HepG2 (cell line): ENCODE measurements around the gene ANKS6. TPM values are rescaled to one million over a fixed set of nuclear protein-coding genes. Genes with fewer than 3 reads are reported as not detected.

Source experiments
- ATAC-seq: fragments of 200-7000 bp; cut with Tn5 transposase; 3 replicates; pipeline ENCODE4 v1.9.1; 2020; ENCODE audit warnings: mild to moderate bottlenecking, moderate library complexity
- BruUV-seq: library from RNA; stranded (reverse); fragments of 400-500 nt; replicated peaks from 2 replicates; lab custom pipeline; 2021; lab: Mats Ljungman, UMichigan
- CTCF ChIA-PET: fragments of 300-600 bp; formaldehyde crosslinking; extraction: SDS; loops from one replicate; lab custom pipeline; 2021; ENCODE audit warnings: low total read pairs, inconsistent platforms, low intra/inter-chr PET ratio; lab: Yijun Ruan, JAX
- POLR2A ChIA-PET: fragments of 350-600 bp; sonication (Branson Sonifier 250); formaldehyde crosslinking; loops from one replicate; lab custom pipeline; 2020; ENCODE audit warnings: antibody characterized with exemption, inconsistent platforms; lab: Yijun Ruan, JAX
- DNase-seq: peaks from one replicate; pipeline ENCODE4 v3.0.0-alpha.2; 2015; ENCODE audit warnings: low spot score
- FAIRE-seq: peaks from 3 replicates; lab custom pipeline; 2011; peaks lifted over from hg19 to GRCh38; lab: Jason Lieb, UNC
- H2AFZ ChIP-seq: one replicate; pipeline ENCODE4 v1.6.1; 2011; ENCODE audit warnings: low read length, inconsistent platforms
- H3K27ac ChIP-seq: fragments of 300-600 bp; 3 replicates; pipeline ENCODE4 v1.8.0; 2011; ENCODE audit warnings: mixed run types, mild to moderate bottlenecking, mixed read lengths, low read length, inconsistent platforms; ENCODE audit not compliant: insufficient read depth; ENCODE audit errors: extremely low read length
- H3K27me3 ChIP-seq, 2 experiments: fragments of 200-600 bp in 1 of 2; 2 replicates in 1 of 2; 3 replicates in 1 of 2; pipeline versions ENCODE4 v1.6.0 to v1.8.0; 2011; ENCODE audit warnings: low read length in 2 of 2, mild to moderate bottlenecking in 2 of 2, moderate library complexity in 2 of 2, inconsistent platforms in 1 of 2; ENCODE audit not compliant: insufficient read depth in 2 of 2, control insufficient read depth in 1 of 2
- H3K36me3 ChIP-seq, 2 experiments: fragments of 200-600 bp in 1 of 2; replicated peaks in 1 of 2; 2 replicates in 1 of 2; 3 replicates in 1 of 2; pipeline versions ENCODE4 v1.5.1 to v1.8.0; 2011; ENCODE audit warnings: low read length in 2 of 2, inconsistent platforms in 1 of 2; ENCODE audit not compliant: insufficient read depth in 2 of 2, control insufficient read depth in 1 of 2
- H3K4me1 ChIP-seq: 2 replicates; pipeline ENCODE4 v1.5.1; 2012; ENCODE audit warnings: low read length, inconsistent platforms; ENCODE audit not compliant: insufficient read depth
- H3K4me2 ChIP-seq: 2 replicates; pipeline ENCODE4 v1.6.0; 2011; ENCODE audit warnings: low read depth, low read length, inconsistent platforms
- H3K4me3 ChIP-seq, 3 experiments: fragments of 200-600 bp in 1 of 3; sonication (generic), shearing (Covaris generic) in 1 of 3; replicated peaks in 1 of 3; 2 replicates each; pipeline ENCODE4 v1.5.1; 2011 to 2016; ENCODE audit warnings: low read length in 3 of 3, inconsistent platforms in 2 of 3, low read depth in 2 of 3, mild to moderate bottlenecking in 2 of 3, control low read depth in 1 of 3, mixed read lengths in 1 of 3; ENCODE audit not compliant: insufficient read depth in 1 of 3
- H3K79me2 ChIP-seq: one replicate; pipeline ENCODE4 v1.6.1; 2011; ENCODE audit warnings: low read length, inconsistent platforms; ENCODE audit not compliant: insufficient read depth
- H3K9ac ChIP-seq: 2 replicates; pipeline ENCODE4 v1.6.0; 2011; ENCODE audit warnings: mild to moderate bottlenecking, low read depth, low read length, inconsistent platforms; ENCODE audit not compliant: insufficient read depth
- H3K9me3 ChIP-seq: 2 replicates; pipeline ENCODE4 v1.5.1; 2012; ENCODE audit warnings: mild to moderate bottlenecking, low read length
- H4K20me1 ChIP-seq: 2 replicates; pipeline ENCODE4 v1.6.0; 2011; ENCODE audit warnings: inconsistent platforms, mild to moderate bottlenecking, low read length, moderate library complexity; ENCODE audit not compliant: insufficient read depth
- CSRNP1 ChIP-seq: sonication (generic); formaldehyde crosslinking; IDR thresholded peaks from 2 replicates; pipeline ENCODE4 v1.8.1; 2023; ENCODE audit warnings: mild to moderate bottlenecking, missing genetic modification reagents
- GABPB1 ChIP-seq: IDR thresholded peaks from 2 replicates; pipeline ENCODE4 v1.6.1; 2016; ENCODE audit warnings: mild to moderate bottlenecking, missing genetic modification reagents, moderate library complexity, missing compliant biosample characterization
- NONO ChIP-seq, 2 experiments: fragments of 450-650 bp in 1 of 2; sonication (generic) in 1 of 2; formaldehyde crosslinking in 1 of 2; IDR thresholded peaks in 1 of 2; conservative IDR thresholded peaks in 1 of 2; 2 replicates each; pipeline versions ENCODE4 v1.6.1 to v1.8.0; 2017 to 2022; ENCODE audit warnings: mild to moderate bottlenecking in 1 of 2, missing genetic modification reagents in 1 of 2, moderate library complexity in 1 of 2
- PRMT3 ChIP-seq: sonication (generic); formaldehyde crosslinking; IDR thresholded peaks from 2 replicates; pipeline ENCODE4 v1.8.1; 2022; ENCODE audit warnings: low read depth, mild to moderate bottlenecking, moderate library complexity, missing genetic modification reagents, borderline replicate concordance
- RORA ChIP-seq: sonication (generic); formaldehyde crosslinking; IDR thresholded peaks from 2 replicates; pipeline ENCODE4 v1.5.0; 2020; ENCODE audit warnings: mild to moderate bottlenecking, missing genetic modification reagents, moderate library complexity
- TCF12 ChIP-seq, 2 experiments: fragments of 450-650 bp in 1 of 2; sonication (generic) in 1 of 2; formaldehyde crosslinking in 1 of 2; IDR thresholded peaks; 2 replicates each; pipeline versions ENCODE4 v1.6.1 to v1.8.0; 2017 to 2022; ENCODE audit warnings: antibody characterized with exemption in 1 of 2, mild to moderate bottlenecking in 1 of 2, missing genetic modification reagents in 1 of 2, moderate library complexity in 1 of 2
- ZBTB26 ChIP-seq: IDR thresholded peaks from 2 replicates; pipeline ENCODE4 v1.6.1; 2016; ENCODE audit warnings: missing compliant biosample characterization, missing genetic modification reagents, borderline replicate concordance
- ZNF337 ChIP-seq: sonication (generic); formaldehyde crosslinking; IDR thresholded peaks from 2 replicates; pipeline ENCODE4 v1.5.1; 2020; ENCODE audit warnings: missing genetic modification reagents, low read depth, mild to moderate bottlenecking, borderline replicate concordance
- ZNF691 ChIP-seq: sonication (generic); formaldehyde crosslinking; IDR thresholded peaks from 2 replicates; pipeline ENCODE4 v1.4.0; 2020; ENCODE audit warnings: missing genetic modification reagents, low read depth, mild to moderate bottlenecking, borderline replicate concordance
- WGBS: methylation state at CpG from one replicate; pipeline ENCODE4 v1.1.6; 2017; ENCODE audit warnings: low lambda C conversion rate; 5-methylcytosine and 5-hydroxymethylcytosine counted together
- in situ Hi-C: cut with HindIII; loops from 2 replicates; pipeline ENCODE4 v1.10.0; 2017; ENCODE audit warnings: low pct_unique_long_range_greater_than_20kb; ENCODE audit not compliant: extremely low pct_ligation_motif_present
- intact Hi-C: fragments of 100-400 bp; cut with micrococcal nuclease; formaldehyde crosslinking; loops from one replicate; pipeline ENCODE4 v1.10.0; 2022; ENCODE audit not compliant: unreplicated experiment
- polyA plus RNA-seq, 8 experiments: library from polyadenylated mRNA; depleted of rRNA in 3 of 8; stranded (reverse) in 7 of 8; unstranded in 1 of 8; fragments of >200 nt; fragmentation: Illumina TruSeq in 4 of 8; extraction: Trizol in 4 of 8; gene quantifications; 2 replicates each; pipeline versions ENCODE4 v1.2.1 to v1.2.3, GENCODE V29; 2011 to 2016; ENCODE audit warnings: low read depth in 4 of 8, missing spikeins in 1 of 8, mixed read lengths in 1 of 8; ENCODE audit not compliant: insufficient read depth in 1 of 8
- total RNA-seq, 5 experiments: library from RNA; depleted of rRNA; stranded (reverse); fragments of >200 nt; fragmentation: Illumina TruSeq; extraction: Trizol; gene quantifications; 2 replicates each; pipeline ENCODE4 v1.2.3, GENCODE V29; 2016; ENCODE audit warnings: low read depth in 1 of 5

ANKS6 gene
- total and polyA plus RNA-seq, 2 of the 13 experiments (the other 11 are each of a cell fraction or from before 2014, with no cell fraction given), result 8.8 to 10.7 TPM

- Histone ChIP-seq H3K4me1 (no peaks in the 10 kb centered on the region), H3K27ac (no peak overlapping the region), H3K9ac (no peak overlapping the region), H3K27me3 (peaks cover 0 to 8% of the 10 kb centered on the region in 2 experiments; a peak in 3 of 5 replicates), H3K9me3 (no peaks in the 10 kb centered on the region), H3K79me2 (no peaks in the 10 kb centered on the region), H3K4me3 (no peak overlapping the region), H4K20me1 (no peaks in the 10 kb centered on the region), H3K4me2 (no peak overlapping the region), H3K36me3 (no peaks in the 10 kb centered on the region), H2AFZ (no peak overlapping the region)
- no peak for DNase-seq
- BruUV-seq, result no TSS peak
- in situ Hi-C loops, result no loop called here
- TF ChIP-seq GABPB1 (no peak), TCF12 (IDR thresholded peaks at IDR 0.05) (no peak), TCF12 (CRISPR knock-in tag; IDR thresholded peaks at IDR 0.05) (no peak), ZBTB26 (CRISPR knock-in tag) (no peak)
- ATAC-seq, result no peak
- no peak for FAIRE-seq
- WGBS, result 0% methylated on average over 2 of the region's 6 CpGs
- intact Hi-C loops, result no loop called here
- CTCF ChIA-PET, result no interaction called here
- POLR2A ChIA-PET, result no interaction called here
Measured at GRCh38 chr9:98838155-98838867, 42.0 kb upstream of the ANKS6 start.

GRCh38 chr9:98837516-98837915, 41.2 kb upstream of the ANKS6 start:
- ATAC-seq, result no peak
- 30% methylated on average over 4 of the region's 4 CpGs for WGBS
- H3K4me2 ChIP-seq, result no peak overlapping the region
- H4K20me1 ChIP-seq, result no peaks in the 10 kb centered on the region
- intact Hi-C loops (no loop called here), in situ Hi-C loops (no loop called here)
- no peak for DNase-seq
- H3K36me3 ChIP-seq, result no peaks in the 10 kb centered on the region
- FAIRE-seq, result no peak
- H3K4me3 ChIP-seq, result no peak overlapping the region
- H3K27ac ChIP-seq, result no peak overlapping the region
- no peaks in the 10 kb centered on the region for H3K79me2 ChIP-seq
- H3K4me1 ChIP-seq, result no peaks in the 10 kb centered on the region
- ChIA-PET POLR2A (no interaction called here), CTCF (no interaction called here)
- H3K27me3 ChIP-seq, result peaks cover 0 to 8% of the 10 kb centered on the region in 2 experiments; a peak in 3 of 5 replicates
- BruUV-seq, result no TSS peak
- no peaks in the 10 kb centered on the region for H3K9me3 ChIP-seq
- no peak overlapping the region for H2AFZ ChIP-seq
- H3K9ac ChIP-seq, result no peak overlapping the region
- TF ChIP-seq ZNF691 (CRISPR knock-in tag), result no peak
- TF ChIP-seq RORA (CRISPR knock-in tag), result no peak
- no peak for TF ChIP-seq NONO (IDR thresholded peaks at IDR 0.05)
- TF ChIP-seq NONO (CRISPR knock-in tag; conservative IDR thresholded peaks at IDR 0.05), result no peak
- TF ChIP-seq CSRNP1 (CRISPR knock-in tag), result no peak
- TF ChIP-seq PRMT3, result no peak
- TF ChIP-seq ZNF337 (CRISPR knock-in tag), result no peak
- TF ChIP-seq ZBTB26 (CRISPR knock-in tag), result no peak
